ENCODE measurements around the gene CAMK2G.
A peak's percentile ranks its signal among the peaks of the same experiment; 100 is the strongest.

The CAMK2G gene

GRCh38 chr10:73910764-73911552 is 36.6 kb upstream of the CAMK2G start, which contains the start of gene PLAU:
TSS of gene PLAU (plus strand) at chr10:73911132. CDS start at chr10:73911556, 424 bp downstream.
- Histone ChIP-seq H3K9ac (ENCODE audit: low read length) (peak within 1 kb of the TSS; percentile 83), H3K27me3 (replicated peaks; ENCODE audit: control insufficient read depth, insufficient read depth, low read length) (no peaks in the 10 kb centered on the region), H3K4me1 (ENCODE audit: control insufficient read depth, insufficient read depth, low read length) (peaks cover 51% of the 10 kb centered on the region), H3K9me3 (ENCODE audit: control insufficient read depth, low read length) (no peaks in the 10 kb centered on the region), H3K4me3 (ENCODE audit: low read length) (peak within 1 kb of the TSS; percentile 84), H3K36me3 (ENCODE audit: control insufficient read depth, insufficient read depth, low read length, severe bottlenecking) (peaks cover 4% of the 10 kb centered on the region)
- DNase-seq (ENCODE audit: low read depth) = peak; percentile 61

DNA sequence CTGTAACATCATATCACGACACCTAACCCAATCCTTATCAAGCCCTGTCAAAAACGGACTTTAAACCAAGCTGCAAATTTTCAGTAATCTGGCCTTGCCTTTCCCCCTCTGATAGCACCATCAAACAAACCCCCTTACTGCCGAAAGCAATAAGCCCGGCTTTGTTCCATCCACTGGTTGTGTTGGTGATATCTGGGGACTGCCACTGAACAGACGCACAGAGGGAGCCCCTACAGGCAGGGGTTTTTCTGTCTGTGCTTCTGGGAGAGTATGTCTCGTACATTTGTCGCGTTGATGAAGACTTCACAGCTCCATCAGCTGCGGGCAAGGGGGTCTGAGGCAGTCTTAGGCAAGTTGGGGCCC is 36.0 kb upstream of the CAMK2G start:
- Histone ChIP-seq H3K27me3 (replicated peaks; ENCODE audit: control insufficient read depth, insufficient read depth, low read length) (no peaks in the 10 kb centered on the region), H3K36me3 (ENCODE audit: control insufficient read depth, insufficient read depth, low read length, severe bottlenecking) (peaks cover 4% of the 10 kb centered on the region), H3K4me3 (ENCODE audit: low read length) (peak overlapping the region; percentile 84), H3K9ac (ENCODE audit: low read length) (peak overlapping the region; percentile 83), H3K9me3 (ENCODE audit: control insufficient read depth, low read length) (no peaks in the 10 kb centered on the region), H3K4me1 (ENCODE audit: control insufficient read depth, insufficient read depth, low read length) (peaks cover 52% of the 10 kb centered on the region)
- no peak for DNase-seq (ENCODE audit: low read depth)

GRCh38 chr10:73909540-73910115 is 35.3 kb upstream of the CAMK2G start:
- Histone ChIP-seq H3K27me3 (replicated peaks; ENCODE audit: control insufficient read depth, insufficient read depth, low read length) (no peaks in the 10 kb centered on the region), H3K9me3 (ENCODE audit: control insufficient read depth, low read length) (no peaks in the 10 kb centered on the region), H3K9ac (ENCODE audit: low read length) (peak overlapping the region; percentile 17), H3K36me3 (ENCODE audit: control insufficient read depth, insufficient read depth, low read length, severe bottlenecking) (peaks cover 3% of the 10 kb centered on the region), H3K4me1 (ENCODE audit: control insufficient read depth, insufficient read depth, low read length) (peaks cover 52% of the 10 kb centered on the region), H3K4me3 (ENCODE audit: low read length) (no peak overlapping the region)
- DNase-seq (ENCODE audit: low read depth) = no peak

DNA sequence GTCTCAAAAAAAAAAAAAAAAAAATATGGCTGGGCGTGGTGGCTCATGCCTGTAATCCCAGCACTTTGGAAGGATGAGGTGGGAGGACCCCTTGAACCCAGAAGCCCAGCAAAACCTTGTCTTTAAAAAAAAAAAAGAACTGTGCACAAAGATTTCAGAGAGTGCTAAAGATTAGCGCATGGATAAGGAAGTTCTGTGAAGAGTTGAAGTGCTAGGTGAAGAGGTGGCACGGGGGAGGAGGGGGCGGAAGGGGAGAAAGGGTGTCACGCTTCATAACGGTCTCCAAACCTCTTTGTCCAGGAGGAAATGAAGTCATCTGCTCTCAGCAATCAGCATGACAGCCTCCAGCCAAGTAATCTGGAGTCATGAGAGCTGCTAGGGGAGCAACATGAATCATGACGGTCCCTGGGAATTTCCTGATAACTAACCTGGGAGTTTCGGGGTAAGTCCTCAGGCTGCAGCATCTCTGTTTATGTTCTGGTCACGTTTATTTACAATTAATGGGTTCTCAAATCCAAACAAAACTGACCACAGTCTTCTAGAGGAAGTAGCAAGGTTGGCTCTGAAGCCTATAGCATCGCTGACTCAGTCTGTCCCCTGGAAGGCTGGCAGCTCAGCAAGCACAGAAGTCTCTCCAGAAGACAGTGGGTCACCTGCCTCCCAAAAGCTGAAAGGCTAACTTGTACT is 34.6 kb upstream of the CAMK2G start:
- peaks cover 52% of the 10 kb centered on the region for H3K4me1 ChIP-seq (ENCODE audit: control insufficient read depth, insufficient read depth, low read length)
- H3K36me3 ChIP-seq (ENCODE audit: control insufficient read depth, insufficient read depth, low read length, severe bottlenecking) = no peaks in the 10 kb centered on the region
- no peaks in the 10 kb centered on the region for H3K9me3 ChIP-seq (ENCODE audit: control insufficient read depth, low read length)
- peak overlapping the region; percentile 28 for H3K4me3 ChIP-seq (ENCODE audit: low read length)
- H3K9ac ChIP-seq (ENCODE audit: low read length) = peak overlapping the region; percentile 17
- peak; percentile 85 for DNase-seq (ENCODE audit: low read depth)
- no peaks in the 10 kb centered on the region for H3K27me3 ChIP-seq (replicated peaks; ENCODE audit: control insufficient read depth, insufficient read depth, low read length)

- Histone ChIP-seq H3K36me3 (ENCODE audit: control insufficient read depth, insufficient read depth, low read length, severe bottlenecking) (no peaks in the 10 kb centered on the region), H3K27me3 (replicated peaks; ENCODE audit: control insufficient read depth, insufficient read depth, low read length) (no peaks in the 10 kb centered on the region), H3K4me3 (ENCODE audit: low read length) (peak overlapping the region; percentile 14), H3K4me1 (ENCODE audit: control insufficient read depth, insufficient read depth, low read length) (peaks cover 52% of the 10 kb centered on the region), H3K9ac (ENCODE audit: low read length) (peak overlapping the region; percentile 77), H3K9me3 (ENCODE audit: control insufficient read depth, low read length) (no peaks in the 10 kb centered on the region)
- peak; percentile 62 for DNase-seq (ENCODE audit: low read depth)
Observed at GRCh38 chr10:73907841-73908517, 33.6 kb upstream of the CAMK2G start.

DNA sequence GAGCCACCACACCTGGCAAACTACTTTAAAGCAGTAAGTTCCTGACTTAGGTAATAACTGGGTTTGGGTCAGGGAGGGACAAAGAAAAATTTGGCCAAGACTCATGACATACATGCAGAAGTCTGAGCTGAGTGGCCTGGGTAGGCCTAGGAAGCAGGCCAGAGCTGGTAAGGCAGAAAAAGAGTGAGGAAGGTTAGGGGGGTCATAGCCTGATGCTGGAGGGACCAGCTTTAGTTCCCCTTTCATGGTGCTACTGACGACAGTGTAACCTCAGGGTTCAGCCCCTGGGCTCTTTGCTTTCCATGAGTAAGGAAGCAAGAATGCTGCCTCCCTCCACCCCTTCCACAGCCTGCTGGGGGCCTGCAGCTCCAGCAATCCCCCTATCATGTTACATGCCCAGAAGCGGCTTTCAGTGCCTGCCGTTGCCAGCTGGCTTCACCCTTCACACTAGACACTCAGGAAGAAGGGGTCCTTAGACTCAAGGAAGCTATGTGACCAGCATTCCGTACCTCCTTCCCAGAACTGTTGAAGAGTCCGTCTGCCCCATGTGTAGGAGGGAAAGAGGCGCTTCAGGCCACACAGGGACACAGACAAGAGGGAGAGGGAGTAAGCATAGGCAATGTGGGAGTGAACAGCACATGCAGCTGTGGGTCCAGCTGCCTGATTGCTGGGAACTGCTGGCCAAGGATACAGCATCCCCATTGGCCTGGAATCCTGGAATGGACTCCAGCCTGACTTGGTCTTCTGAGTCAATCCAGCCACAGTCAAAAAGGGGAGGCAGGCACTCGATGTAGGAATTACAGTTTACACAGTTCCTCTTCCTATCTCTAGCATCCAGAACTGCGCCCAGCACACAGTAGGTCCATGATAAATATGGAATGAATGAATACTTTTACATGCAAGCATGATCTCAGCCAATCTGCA is 32.4 kb upstream of the CAMK2G start:
- peak overlapping the region; percentile 52 for H3K9ac ChIP-seq (ENCODE audit: low read length)
- peaks cover 49% of the 10 kb centered on the region for H3K4me1 ChIP-seq (ENCODE audit: control insufficient read depth, insufficient read depth, low read length)
- H3K27me3 ChIP-seq (replicated peaks; ENCODE audit: control insufficient read depth, insufficient read depth, low read length) = no peaks in the 10 kb centered on the region
- peak; percentile 96 for DNase-seq (ENCODE audit: low read depth)
- H3K9me3 ChIP-seq (ENCODE audit: control insufficient read depth, low read length) = no peaks in the 10 kb centered on the region
- H3K36me3 ChIP-seq (ENCODE audit: control insufficient read depth, insufficient read depth, low read length, severe bottlenecking) = no peaks in the 10 kb centered on the region
- peak overlapping the region; percentile 0 for H3K4me3 ChIP-seq (ENCODE audit: low read length)

- Histone ChIP-seq H3K27me3 (replicated peaks; ENCODE audit: control insufficient read depth, insufficient read depth, low read length) (no peaks in the 10 kb centered on the region), H3K9ac (ENCODE audit: low read length) (no peak overlapping the region), H3K36me3 (ENCODE audit: control insufficient read depth, insufficient read depth, low read length, severe bottlenecking) (no peaks in the 10 kb centered on the region), H3K9me3 (ENCODE audit: control insufficient read depth, low read length) (no peaks in the 10 kb centered on the region), H3K4me3 (ENCODE audit: low read length) (no peak overlapping the region), H3K4me1 (ENCODE audit: control insufficient read depth, insufficient read depth, low read length) (peaks cover 43% of the 10 kb centered on the region)
- no peak for DNase-seq (ENCODE audit: low read depth)
Observed at GRCh38 chr10:73905256-73906020, 31.1 kb upstream of the CAMK2G start.

GRCh38 chr10:73902351-73902750 is 28.0 kb upstream of the CAMK2G start:
- Histone ChIP-seq H3K4me1 (ENCODE audit: control insufficient read depth, insufficient read depth, low read length) (peaks cover 26% of the 10 kb centered on the region), H3K27me3 (replicated peaks; ENCODE audit: control insufficient read depth, insufficient read depth, low read length) (no peaks in the 10 kb centered on the region)
- DNase-seq (ENCODE audit: low read depth) = no peak

GRCh38 chr10:73901261-73901660 is 26.9 kb upstream of the CAMK2G start:
- H3K9ac ChIP-seq (ENCODE audit: low read length) = no peak overlapping the region
- no peak overlapping the region for H3K4me3 ChIP-seq (ENCODE audit: low read length)
- no peak for DNase-seq (ENCODE audit: low read depth)
- H3K9me3 ChIP-seq (ENCODE audit: control insufficient read depth, low read length) = no peaks in the 10 kb centered on the region
- no peaks in the 10 kb centered on the region for H3K27me3 ChIP-seq (replicated peaks; ENCODE audit: control insufficient read depth, insufficient read depth, low read length)
- H3K4me1 ChIP-seq (ENCODE audit: control insufficient read depth, insufficient read depth, low read length) = peaks cover 16% of the 10 kb centered on the region
- H3K36me3 ChIP-seq (ENCODE audit: control insufficient read depth, insufficient read depth, low read length, severe bottlenecking) = no peaks in the 10 kb centered on the region

More at GRCh38 chr10:73902351-73902750, 28.0 kb upstream of the CAMK2G start:
- Histone ChIP-seq H3K4me3 (ENCODE audit: low read length) (no peak overlapping the region), H3K9me3 (ENCODE audit: control insufficient read depth, low read length) (no peaks in the 10 kb centered on the region), H3K36me3 (ENCODE audit: control insufficient read depth, insufficient read depth, low read length, severe bottlenecking) (no peaks in the 10 kb centered on the region), H3K9ac (ENCODE audit: low read length) (no peak overlapping the region)

DNA sequence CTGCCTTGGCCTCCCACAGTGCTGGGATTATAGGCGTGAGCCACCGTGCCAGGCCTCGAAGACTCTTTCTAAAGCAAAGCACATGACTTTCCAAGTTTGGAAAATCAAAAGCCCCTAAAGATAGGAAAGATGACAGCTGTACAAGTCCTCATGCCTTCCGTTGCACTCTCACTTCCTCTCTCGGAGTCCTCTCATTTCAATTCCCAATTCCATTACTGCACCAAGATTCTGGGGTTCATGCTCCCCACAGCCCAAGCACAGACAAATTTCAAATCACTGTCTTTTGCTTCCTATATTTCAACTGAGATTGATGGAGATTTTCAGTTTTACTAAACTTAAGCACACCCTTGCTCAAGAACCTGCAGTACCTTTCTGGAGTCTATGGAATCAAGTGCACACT is 25.7 kb upstream of the CAMK2G start:
- Histone ChIP-seq H3K4me1 (ENCODE audit: control insufficient read depth, insufficient read depth, low read length) (peaks cover 12% of the 10 kb centered on the region), H3K9me3 (ENCODE audit: control insufficient read depth, low read length) (no peaks in the 10 kb centered on the region), H3K36me3 (ENCODE audit: control insufficient read depth, insufficient read depth, low read length, severe bottlenecking) (no peaks in the 10 kb centered on the region), H3K9ac (ENCODE audit: low read length) (no peak overlapping the region), H3K27me3 (replicated peaks; ENCODE audit: control insufficient read depth, insufficient read depth, low read length) (no peaks in the 10 kb centered on the region), H3K4me3 (ENCODE audit: low read length) (no peak overlapping the region)
- no peak for DNase-seq (ENCODE audit: low read depth)

All from adipocyte (in vitro differentiated cells).